GM21786 (cell line): ENCODE results near the gene PRKCQ.

Source experiments
- ATAC-seq: cut with Tn5 transposase; IDR thresholded peaks from one replicate; pipeline ENCODE4 v1.9.1; 2021; ENCODE audit not compliant: unreplicated experiment

The PRKCQ gene

DNA sequence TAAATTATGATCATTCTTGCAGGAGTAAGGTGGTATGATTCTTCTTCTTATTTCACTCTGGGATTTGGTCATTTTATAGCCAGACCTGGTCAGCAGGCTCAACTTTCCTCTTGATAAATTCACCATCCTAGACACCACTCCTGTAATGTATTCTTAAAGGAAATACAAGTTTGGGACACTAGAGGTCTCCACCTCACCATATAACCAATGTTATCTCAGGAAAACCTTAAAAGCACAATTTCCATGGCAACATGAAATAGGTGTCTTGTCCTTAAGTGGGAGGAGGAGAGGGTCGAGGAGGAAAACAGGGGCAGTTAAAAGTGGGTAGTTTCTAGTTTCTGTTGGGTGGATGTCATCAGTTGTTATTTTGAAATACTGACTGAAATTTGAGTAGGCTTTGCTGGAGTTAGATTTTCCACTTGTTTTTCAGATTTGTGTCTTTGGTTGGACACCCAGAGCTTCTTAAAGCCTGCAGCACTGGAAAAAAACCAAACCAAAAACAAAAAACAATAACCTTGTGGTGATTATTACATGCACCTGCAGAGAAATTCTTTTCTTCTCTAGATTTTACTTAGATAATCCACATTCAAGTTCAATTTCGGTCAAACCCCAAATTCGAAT, 163.1 kb downstream of the PRKCQ start:
- no peak for ATAC-seq

DNA sequence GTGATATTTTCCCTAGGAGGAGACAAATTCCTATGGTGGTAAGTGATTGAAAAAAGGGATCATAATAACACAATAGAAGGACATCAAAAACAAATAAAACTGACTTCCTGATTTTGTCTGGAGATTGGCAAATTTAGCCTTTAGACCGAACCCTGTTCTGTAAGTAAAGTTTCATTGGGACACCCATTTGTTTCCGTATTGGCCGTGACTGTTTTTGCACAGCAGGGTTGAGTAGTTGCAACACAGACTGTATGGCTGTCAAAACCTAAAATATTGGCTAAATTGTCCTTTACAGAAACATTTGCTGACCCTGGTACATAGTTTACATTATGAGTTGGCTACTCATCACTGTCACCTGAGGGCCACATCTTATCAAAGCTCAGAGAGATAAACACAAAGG, 168.6 kb downstream of the PRKCQ start:
- ATAC-seq, result no peak

DNA sequence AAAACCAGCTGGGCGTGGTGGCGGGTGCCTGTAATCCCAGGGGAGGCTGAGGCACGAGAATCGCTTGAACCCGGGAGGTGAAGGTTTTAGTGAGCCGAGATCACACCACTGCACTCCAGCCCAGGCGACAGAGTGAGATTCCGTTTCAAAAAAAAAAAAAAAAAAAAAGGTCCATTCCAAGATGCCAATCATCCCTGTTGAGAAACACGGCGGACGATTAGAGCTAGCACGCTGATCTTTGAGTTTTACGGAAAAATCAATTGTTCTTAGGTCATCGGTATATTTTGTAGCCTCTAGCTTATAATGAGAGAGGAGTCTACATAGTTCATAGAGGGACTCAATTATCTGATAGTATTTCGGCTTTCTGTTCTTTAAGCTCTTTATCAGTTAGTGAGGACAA, 169.2 kb downstream of the PRKCQ start:
- ATAC-seq, result no peak

DNA sequence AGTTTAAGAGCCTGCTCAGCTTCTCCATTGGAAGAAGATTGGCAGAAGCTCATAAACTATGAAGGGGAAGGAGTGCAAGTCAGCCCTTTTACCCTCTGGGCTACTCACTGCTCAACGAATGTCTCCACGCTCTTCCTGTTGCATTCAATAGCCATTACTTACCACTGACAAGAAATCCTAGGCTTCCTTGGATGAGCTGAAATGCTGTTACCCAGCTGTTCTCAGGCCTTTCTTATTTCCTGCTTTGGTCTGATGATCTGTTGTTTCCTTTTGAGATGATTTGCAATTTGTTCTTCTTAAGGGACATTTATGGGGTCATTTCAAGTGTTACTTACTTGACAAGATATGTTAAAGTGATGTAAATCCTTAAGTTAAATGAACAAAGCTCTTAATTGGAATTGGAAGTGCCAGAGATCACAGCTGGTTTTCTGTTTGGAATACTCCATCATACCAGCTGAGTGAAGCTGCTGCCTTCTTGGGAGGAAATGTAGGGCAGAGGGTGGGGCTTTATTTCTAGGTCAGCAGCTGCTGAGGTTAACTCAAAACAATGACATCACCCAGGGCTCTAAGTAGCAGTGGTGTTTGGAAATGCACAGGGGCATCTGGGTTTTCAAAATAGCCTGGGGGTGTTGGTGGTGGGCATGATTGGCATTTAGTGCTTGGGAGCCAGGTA, 170.0 kb downstream of the PRKCQ start:
- ATAC-seq, result no peak

DNA sequence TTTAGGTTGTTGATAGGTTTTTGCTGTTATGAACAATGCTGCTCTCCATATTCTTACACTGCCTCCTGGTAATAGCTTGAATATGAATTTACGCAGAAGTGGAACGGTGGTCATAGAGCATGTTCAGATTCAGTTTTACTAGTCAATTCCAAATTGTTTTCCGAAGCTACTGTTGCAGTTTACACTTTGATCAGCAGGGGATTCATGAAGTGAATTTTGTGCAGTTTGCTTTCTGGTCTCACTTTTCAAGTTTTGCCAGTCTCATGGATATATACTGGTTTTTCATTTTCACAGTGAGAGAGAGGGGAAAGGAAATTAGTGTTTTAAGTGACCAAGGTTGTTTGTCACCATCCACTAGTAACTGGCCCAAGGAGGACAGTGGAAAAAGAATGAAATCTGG, 171.3 kb downstream of the PRKCQ start:
- ATAC-seq, result no peak

DNA sequence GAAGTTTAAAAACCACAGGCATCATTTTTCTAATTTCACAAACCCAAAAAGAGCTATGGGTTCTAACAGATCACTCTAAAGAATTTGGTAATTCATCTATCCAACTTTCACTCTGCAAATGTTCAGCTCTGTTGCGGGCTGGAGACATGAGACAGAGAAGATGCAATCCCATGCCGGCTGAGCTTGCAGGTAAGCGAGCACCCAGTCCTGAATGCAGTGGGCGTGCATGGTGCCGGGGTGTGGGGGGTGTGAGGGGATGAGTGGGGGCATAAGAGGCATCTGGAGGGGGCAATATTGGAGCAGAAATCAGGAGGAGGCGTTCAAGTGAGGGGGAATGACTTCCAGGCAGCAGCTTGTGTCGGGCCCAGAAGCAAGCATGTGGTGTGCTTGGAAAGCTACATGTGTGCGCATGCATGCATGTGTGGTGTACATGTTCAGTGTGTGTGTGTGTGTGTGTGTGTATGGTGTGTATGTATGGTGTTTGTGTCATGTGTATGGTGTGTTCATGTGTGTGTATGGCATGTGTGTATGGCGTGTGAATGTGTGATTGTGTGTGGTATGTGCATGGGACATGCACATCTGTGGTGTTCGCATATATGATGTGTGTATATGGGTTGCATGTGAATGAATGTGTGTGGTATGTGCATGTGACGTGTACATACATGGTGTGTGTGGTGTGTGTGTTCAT, 172.9 kb downstream of the PRKCQ start:
- no peak for ATAC-seq

DNA sequence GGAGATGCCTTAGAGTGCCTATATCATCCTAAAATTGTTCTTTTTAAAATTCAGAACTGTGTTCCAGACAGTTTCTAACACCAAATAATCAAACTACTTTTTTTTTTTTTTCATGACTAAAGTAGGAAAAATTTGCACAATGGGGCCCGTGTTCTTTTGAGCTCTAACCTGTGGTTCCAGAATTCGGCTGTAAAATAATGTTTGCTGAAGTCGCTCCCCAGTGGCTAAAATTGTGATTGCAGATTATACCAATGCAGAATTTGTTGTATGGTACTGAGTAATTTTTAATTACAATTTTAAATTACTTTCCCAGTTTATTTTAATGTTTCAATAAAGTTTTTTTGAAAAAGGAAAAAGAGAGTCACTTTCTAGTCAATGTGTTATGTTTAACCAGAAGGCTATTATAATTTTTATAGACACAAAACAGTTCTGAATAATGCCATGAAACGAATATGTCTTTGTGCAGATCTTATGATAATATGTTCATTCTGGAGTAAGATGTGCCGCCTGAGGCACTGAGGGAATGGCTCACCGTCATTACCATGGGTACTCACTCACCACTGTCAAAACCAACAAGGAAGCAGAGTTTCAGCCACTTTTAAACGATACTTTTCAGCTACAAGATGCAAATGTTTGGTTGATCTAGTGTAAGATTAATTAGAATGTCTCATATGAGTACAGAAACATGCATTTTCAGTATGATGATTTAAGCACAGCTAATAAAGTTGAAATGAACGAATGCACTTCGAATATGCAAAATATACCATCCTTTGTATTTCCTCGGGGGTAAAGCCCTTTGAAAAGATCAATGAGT, 173.6 kb downstream of the PRKCQ start:
- ATAC-seq, result no peak

DNA sequence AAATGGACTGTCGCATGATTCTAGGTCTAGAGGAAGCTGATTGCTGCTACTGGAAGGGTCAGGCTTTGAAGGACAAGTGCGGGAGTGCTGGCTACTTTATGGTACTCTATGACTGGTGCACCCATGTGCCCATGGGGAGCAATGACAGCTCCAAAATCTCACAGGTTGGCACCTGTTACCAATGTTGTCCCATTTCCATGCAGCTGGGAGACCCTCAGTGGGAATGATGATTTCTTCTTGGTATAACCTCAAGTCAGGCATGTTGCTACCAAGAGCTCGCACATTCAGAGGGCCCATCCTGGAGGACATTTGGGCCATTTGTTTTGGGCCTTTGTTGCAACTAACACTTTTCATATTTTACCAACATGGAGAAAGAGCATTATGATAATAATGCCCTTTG, 174.4 kb downstream of the PRKCQ start:
- ATAC-seq, result no peak

DNA sequence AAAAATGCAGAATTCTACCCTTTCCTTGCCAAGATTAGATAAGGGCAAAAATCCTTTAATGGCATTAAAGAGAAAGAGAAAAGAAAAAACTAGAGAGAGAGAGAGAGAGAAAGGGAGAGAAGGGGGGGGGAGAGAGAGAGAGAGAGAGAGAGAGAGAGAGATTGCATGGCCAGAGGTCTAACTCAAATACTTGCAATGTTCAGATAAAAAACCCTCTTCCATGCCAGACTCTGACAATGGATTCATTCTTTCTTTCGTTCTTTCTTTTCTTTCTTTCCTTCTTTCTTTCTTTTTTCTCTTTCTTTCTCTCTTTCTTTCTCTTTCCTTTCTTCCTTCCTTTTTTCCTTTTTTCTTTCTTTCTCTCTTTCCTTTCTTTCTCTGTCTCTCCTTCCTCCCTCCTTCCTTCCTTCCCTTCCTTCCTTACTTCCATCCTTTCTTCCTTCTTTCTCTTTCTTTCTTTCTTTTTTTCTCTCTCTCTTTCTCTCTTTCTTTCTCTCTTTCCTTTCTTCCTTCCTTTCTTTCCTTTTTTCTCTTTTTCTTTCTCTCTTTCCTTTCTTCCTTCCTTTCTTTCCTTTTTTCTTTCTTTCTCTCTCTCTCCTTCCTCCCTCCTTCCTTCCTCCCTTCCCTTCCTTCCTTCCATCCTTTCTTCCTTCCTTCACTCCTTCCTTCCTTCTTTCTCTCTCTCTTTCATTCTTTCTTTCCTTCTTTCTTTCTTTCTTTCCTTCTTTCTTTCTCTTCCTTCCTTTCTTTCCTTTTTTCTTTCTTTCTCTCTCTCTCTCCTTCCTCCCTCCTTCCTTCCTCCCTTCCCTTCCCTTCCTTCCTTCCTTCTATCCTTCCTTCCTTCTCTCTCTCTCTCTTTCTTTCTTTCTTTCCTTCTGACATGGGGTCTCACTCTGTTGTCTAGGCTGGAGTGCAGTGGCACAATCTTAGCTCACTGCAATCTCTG, 175.7 kb downstream of the PRKCQ start:
- ATAC-seq, result no peak

DNA sequence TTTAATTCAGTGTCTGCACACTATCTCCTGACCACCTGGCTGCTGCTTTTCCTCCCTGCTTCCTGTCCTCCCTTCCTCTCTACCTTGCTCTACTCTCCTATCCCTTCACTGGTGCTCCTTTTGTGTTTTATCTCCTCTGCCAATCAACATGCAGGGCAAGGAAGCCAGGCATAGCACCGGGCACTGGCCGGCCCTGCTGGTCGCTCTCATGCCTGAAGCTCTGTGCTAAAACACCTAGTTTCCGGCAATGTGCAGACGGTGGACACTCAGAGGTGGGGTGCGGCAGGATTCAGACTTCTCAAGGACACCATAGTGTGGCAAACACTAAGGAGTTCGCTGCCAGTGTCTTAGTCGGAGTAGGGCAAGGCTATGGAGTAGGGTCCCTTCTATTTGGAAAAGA, 177.1 kb downstream of the PRKCQ start:
- ATAC-seq, result no peak

DNA sequence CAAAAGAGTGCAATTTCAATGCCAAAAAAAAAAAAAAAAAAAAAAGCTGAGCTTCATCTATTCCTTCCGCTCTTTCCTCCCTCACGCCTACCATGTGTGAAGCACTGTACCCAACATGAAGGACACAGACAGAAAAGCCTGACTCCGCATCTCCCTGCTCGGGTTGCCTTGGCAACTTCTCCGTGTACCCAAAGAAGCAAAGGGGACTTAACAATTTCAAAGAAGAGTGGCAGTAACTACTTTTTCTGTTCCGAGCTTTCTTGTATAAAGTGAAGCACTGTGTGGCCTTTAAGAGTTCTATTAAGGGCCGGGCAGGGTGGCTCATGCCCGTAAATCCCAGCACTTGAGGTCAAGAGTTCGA, 177.7 kb downstream of the PRKCQ start:
- no peak for ATAC-seq

DNA sequence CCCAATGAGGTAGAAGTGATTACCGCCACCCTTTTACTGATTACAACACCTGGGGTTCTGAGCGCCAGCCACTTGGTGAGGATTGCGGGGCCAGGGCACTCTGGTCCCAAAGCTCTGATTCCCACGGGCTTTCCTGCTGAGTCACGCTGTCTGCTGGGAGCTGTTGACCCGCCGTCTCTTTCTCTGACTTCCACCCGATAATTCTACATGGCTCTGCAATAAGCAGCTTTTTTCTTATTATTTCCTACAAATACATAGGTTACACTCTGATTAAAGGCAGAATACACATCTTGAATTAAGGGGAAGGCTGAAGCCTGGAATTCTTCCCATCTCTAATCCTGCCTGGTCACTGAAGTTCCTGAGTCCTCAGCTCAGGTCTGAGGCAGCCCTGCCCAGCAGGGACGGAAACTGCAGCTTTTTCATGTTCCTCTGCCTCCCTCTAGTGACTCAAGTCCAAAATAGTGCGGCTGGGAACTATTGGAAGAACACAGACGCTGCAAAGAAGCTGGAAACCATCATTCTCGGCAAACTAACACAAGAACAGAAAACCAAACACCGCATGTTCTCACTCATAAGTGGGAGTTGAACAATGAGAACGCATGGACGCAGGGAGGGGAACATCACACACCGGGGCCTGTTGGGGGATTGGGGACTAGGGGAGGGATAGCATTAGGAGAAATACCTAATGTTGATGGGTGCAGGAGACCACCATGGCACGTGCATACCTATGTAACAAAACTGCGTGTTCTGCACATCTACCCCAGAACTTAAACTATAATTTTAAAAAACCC, 178.3 kb downstream of the PRKCQ start:
- ATAC-seq, result peak; percentile 71

DNA sequence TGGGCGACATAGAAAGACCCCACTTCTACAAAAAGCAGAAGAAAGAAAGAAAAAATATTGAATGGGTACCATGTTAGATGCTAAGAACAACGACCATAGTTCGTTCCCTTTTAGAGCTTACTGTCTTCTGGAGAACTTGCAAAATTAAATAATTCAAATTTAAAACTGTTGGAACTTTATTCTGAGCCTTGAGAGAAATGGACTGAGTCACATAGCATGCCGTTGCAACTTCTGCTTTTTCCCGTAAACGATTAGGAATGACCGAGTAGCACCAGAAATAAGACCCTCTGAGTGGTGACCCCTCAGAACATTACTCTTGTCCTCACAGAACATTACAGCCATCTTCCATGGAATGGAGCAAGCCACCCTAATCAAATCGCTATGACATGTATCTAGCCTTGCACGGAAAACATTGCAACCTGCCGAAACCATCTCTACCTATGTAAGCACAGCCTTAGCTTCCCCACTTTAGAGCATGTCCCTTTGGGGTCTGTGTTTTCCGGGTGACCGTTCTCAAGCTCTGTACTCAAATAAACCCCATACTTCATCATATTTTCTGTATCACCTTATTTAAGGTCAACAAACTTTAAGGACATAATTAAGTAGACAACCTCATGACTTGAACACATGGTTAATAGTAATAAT, 179.1 kb downstream of the PRKCQ start:
- no peak for ATAC-seq

DNA sequence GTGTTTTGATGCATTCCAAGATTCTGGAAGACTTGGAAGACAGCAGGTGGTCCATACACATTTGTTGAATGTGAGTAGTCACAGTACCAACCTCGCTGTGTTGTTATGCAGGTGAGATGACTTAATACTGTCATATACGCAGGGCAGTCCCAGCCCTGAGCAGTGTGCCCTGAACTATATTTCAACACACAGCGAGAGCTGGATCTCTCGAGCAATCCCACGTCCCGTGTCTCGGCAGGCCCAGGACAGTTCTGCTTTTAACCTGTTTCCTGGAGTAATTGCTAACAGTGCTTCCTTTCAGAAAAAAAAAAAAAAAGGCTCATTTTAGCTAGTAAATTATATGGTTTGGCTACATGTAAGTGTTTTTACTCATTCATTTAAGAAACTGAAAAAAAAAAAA, 179.7 kb downstream of the PRKCQ start:
- no peak for ATAC-seq

DNA sequence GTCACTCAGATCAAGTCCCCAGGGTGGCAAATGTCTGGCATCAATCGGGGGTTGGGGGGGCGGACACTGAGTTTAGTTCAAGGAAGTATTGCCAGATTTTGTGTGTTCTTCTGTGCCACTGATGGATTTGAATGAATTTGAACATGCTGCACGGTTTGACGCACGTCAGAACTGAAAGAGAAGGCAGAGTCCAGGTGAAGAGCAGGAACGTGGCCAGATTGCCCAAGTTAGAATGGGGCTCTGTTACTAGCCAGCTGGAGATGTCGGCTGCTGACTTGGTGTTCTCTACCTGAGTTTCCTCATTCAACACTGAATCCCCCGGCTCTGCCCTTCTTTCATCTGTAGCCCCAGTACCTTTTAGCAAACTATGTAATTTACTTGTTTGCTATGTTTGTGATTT, 180.2 kb downstream of the PRKCQ start:
- no peak for ATAC-seq

DNA sequence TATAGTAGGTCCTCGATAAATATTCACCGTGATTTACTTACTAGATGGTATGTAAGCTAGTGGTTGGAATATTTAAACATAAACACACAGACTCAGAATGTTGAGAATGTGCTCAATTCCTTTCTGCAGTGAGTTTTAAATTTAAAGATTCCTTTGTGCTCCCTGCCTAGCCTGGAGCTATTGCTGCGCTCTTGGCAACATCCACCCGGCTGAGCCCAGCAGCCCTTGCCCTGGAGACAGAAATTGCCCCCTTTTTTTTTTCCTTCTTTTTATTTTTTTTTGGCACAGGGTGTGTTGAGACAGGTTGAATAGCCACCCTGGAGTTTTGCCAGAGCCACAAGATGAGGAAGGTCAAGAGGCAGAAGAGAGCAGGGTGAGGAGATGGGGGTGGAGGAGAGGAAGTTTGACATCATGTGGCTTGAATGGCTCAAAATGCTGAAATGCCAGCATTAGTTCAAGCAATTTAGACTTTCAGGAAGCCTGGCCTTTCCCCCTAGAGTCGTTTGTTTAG, 180.8 kb downstream of the PRKCQ start:
- no peak for ATAC-seq

DNA sequence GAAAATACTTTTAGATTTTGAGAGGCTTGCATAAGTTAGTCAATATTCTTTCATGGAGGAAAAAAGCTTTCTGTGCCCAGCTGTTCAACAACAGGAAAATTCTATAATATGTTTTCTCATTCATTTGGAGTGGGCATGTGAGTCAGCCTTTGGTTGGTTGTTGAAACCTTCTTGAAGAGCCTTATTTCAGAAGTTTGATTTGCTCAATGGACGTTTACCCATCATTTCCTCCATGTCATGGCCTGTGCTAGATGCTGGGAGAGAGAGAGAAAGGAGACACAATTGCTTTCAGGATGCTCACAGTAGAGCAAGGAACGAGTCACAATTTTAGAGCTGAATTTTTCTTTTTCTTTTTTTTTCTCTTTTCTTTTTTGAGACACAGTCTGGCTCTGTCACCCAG, 181.7 kb downstream of the PRKCQ start:
- ATAC-seq, result no peak

DNA sequence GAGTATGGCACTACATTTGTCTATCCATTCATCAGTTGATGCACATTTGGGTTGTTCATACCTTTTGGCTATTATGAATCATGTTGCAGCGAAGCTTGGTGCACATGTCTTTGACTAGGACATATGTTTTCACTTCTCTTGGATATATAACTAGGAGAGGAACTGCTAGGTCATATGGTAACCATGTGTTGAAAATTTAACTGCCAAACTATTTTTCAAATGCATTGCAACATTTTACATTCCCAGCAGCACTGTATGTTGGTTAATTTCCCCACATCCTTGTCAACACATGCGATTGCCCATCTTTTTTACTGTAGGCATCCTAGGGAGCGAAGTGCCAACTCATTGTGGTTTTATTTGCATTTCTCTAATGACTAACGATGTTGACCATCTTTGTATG, 183.4 kb downstream of the PRKCQ start:
- no peak for ATAC-seq

DNA sequence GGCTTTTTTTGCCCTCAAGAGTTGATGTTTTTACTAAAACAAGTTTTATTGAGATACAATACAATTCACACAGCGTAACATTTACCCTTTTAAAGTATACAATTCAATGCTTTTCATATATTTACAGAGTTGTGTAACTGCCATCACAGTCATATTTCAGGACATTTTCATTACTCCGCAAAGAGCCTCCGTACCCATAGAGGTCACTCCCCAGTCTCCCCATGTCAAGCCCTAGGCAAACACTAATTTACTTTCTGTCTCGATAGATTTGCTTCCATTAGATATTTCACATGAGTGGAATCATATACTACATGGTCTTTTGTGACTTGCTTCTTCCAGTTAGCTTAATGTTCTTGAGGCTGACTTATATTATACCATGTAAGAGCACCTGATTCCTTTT, 183.8 kb downstream of the PRKCQ start:
- no peak for ATAC-seq
